GM12874 (cell line): ENCODE measurements around the gene PRRG4.

ENCODE experiments used
- TF ChIP-seq, protein P1 (sequence below): IDR thresholded peaks from 2 replicates; pipeline ENCODE4 v1.5.1; 2011; ENCODE audit warnings: low read depth, mild to moderate bottlenecking, control low read depth, low read length, moderate library complexity; ENCODE audit not compliant: insufficient read depth

The PRRG4 gene

DNA sequence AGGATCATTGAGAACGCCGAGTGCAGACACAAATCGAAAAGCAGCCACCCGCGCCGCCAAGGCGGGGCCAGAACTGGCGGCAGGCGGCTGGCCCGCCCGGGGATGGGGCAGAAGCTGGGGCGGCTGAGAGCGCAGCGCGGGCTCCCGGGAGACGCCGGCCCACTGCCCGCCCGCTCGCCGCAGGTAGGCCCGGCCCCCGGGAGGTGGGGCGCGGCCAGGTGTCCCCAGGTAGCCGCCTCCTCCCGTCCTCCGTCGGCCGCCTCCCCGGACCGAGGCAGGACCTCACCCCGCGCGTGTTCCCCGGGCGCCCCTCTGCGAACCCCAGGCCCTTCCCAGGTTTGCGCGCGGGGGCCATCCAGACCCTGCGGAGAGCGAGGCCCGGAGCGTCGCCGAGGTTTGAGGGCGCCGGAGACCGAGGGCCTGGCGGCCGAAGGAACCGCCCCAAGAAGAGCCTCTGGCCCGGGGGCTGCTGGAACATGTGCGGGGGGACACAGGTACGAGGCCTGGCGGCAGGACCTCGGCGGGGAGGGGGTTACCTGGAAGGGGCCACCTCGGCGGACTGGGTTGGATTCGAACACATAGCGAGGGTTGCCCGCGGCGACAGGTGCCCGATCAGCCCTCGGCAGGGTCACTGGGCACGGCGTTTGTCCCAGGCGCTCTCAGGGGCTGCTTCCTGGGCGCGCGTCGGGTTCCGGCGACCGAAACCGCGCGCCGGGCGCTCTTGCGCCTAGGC lies at the start of gene PRRG4:
Gene PRRG4 (plus strand): TSS at position 248 of the 733 bp plus-strand sequence. CDS start 603 bp downstream, outside the sequence.
- TF ChIP-seq, protein P1, sequence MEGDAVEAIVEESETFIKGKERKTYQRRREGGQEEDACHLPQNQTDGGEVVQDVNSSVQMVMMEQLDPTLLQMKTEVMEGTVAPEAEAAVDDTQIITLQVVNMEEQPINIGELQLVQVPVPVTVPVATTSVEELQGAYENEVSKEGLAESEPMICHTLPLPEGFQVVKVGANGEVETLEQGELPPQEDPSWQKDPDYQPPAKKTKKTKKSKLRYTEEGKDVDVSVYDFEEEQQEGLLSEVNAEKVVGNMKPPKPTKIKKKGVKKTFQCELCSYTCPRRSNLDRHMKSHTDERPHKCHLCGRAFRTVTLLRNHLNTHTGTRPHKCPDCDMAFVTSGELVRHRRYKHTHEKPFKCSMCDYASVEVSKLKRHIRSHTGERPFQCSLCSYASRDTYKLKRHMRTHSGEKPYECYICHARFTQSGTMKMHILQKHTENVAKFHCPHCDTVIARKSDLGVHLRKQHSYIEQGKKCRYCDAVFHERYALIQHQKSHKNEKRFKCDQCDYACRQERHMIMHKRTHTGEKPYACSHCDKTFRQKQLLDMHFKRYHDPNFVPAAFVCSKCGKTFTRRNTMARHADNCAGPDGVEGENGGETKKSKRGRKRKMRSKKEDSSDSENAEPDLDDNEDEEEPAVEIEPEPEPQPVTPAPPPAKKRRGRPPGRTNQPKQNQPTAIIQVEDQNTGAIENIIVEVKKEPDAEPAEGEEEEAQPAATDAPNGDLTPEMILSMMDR, result no peak

GRCh38 chr11:32781721-32782120 lies 48.0 kb upstream of the PRRG4 start:
- TF ChIP-seq, protein P1, result no peak

- TF ChIP-seq, protein P1, result no peak
Measured at GRCh38 chr11:32785262-32785661, 44.5 kb upstream of the PRRG4 start.

GRCh38 chr11:32786811-32787210 lies 42.9 kb upstream of the PRRG4 start:
- TF ChIP-seq, protein P1, result no peak

- TF ChIP-seq, protein P1, result no peak
Measured at GRCh38 chr11:32790916-32791315, 38.8 kb upstream of the PRRG4 start.

DNA sequence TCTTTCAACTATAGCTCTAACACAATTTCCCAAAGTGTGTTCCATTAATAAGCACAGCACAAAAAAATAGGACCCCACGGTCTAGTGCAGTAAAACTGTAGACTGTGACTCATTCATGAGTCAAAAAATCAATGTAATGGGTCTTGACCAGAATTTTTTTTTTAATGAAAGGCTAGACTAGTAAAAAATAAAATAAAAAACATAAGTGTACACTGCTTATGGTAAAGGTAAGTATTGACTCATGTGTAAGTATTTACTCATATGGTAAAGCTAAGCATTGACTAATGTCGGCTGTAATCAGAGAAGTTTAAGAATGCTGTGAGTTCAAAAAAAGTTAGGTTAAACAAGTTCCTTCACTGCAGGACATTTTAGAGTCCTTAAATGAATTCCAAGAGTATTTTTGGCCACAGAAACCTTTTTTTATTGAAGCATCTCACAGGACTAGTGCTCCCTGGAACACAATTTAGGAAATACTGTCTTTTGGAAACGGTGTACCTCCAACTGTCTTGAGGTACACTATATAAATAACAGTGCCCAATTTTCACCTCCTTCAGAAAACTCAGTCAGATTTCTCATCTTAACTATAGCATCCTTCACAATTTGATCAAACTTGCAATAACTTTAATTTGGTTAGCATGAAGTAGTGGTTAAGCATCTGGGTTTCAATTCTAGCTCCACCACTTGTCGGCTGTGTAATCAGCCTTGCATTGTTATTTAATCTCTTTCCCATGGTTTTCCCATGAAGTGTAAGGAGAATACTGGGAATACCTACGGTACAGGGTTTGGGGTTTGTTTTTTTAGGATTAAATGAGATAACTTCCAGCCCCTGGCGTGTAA lies 37.4 kb upstream of the PRRG4 start:
- TF ChIP-seq, protein P1, result no peak

DNA sequence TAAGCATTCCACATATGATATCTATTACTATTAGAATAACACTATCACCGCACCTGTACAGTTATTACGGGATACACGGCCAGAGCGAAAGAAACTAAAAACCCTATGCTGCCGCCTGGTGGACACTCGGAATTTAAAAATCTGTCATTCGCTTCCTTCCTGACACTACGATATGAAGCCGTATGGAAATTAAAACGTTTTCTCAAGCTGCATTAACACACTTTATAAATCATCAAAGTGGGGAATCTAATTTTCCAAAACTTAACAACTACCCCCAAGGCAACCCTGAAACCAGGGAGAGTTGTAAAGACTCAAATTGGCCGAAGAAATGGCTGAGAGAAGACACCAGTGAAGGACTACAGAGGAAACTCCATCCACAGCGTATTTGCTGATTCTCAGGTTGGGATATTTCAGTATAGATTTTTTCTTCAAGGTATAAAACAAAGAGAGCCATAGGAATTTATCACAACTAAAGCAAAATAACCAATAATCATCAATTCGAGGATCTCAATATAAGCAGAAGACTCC lies 36.7 kb upstream of the PRRG4 start:
- TF ChIP-seq, protein P1, result peak; percentile 52
